ENCODE measurements around the gene AMH. TPM values are rescaled to one million over a fixed set of nuclear protein-coding genes. Genes with fewer than 3 reads are reported as not detected.

AMH gene
- total RNA-seq, 1 donor from 2014 or later, result 16.4 TPM

GRCh38 chr19:2287585-2288337 is 38.6 kb downstream of the AMH start:
- Mint-ChIP-seq H3K27ac (ENCODE audit: unreplicated experiment) (no peak overlapping the region), H3K4me1 (ENCODE audit: unreplicated experiment) (peaks cover 7% of the 10 kb centered on the region), H3K4me3 (ENCODE audit: unreplicated experiment) (no peak overlapping the region), H3K27me3 (ENCODE audit: unreplicated experiment) (no peaks in the 10 kb centered on the region), H3K36me3 (ENCODE audit: unreplicated experiment) (no peaks in the 10 kb centered on the region), H3K9me3 (ENCODE audit: unreplicated experiment) (no peaks in the 10 kb centered on the region)
- no peak for TF ChIP-seq CTCF (IDR thresholded peaks at IDR 0.05)
- DNase-seq (ENCODE audit: extremely low spot score, unreplicated experiment), result no peak

- peaks cover 3% of the 10 kb centered on the region for H3K4me1 Mint-ChIP-seq (ENCODE audit: unreplicated experiment)
- H3K9me3 Mint-ChIP-seq (ENCODE audit: unreplicated experiment), result no peaks in the 10 kb centered on the region
- no peak for DNase-seq (ENCODE audit: extremely low spot score, unreplicated experiment)
- no peak for TF ChIP-seq CTCF (IDR thresholded peaks at IDR 0.05)
- H3K27ac Mint-ChIP-seq (ENCODE audit: unreplicated experiment), result no peak overlapping the region
- H3K36me3 Mint-ChIP-seq (ENCODE audit: unreplicated experiment), result no peaks in the 10 kb centered on the region
- H3K27me3 Mint-ChIP-seq (ENCODE audit: unreplicated experiment), result no peaks in the 10 kb centered on the region
- H3K4me3 Mint-ChIP-seq (ENCODE audit: unreplicated experiment), result no peak overlapping the region
Observed at GRCh38 chr19:2288338-2288817, 39.3 kb downstream of the AMH start.

GRCh38 chr19:2288818-2289713 is 39.9 kb downstream of the AMH start:
- Mint-ChIP-seq H3K4me1 (ENCODE audit: unreplicated experiment) (peaks cover 6% of the 10 kb centered on the region), H3K9me3 (ENCODE audit: unreplicated experiment) (no peaks in the 10 kb centered on the region), H3K27me3 (ENCODE audit: unreplicated experiment) (no peaks in the 10 kb centered on the region), H3K4me3 (ENCODE audit: unreplicated experiment) (no peak overlapping the region), H3K27ac (ENCODE audit: unreplicated experiment) (no peak overlapping the region), H3K36me3 (ENCODE audit: unreplicated experiment) (no peaks in the 10 kb centered on the region)
- no peak for DNase-seq (ENCODE audit: extremely low spot score, unreplicated experiment)
- no peak for TF ChIP-seq CTCF (IDR thresholded peaks at IDR 0.05)

- no peak overlapping the region for H3K4me3 Mint-ChIP-seq (ENCODE audit: unreplicated experiment)
- no peaks in the 10 kb centered on the region for H3K27me3 Mint-ChIP-seq (ENCODE audit: unreplicated experiment)
- DNase-seq (ENCODE audit: extremely low spot score, unreplicated experiment), result no peak
Observed at GRCh38 chr19:2289714-2290435, 40.8 kb downstream of the AMH start.

More at GRCh38 chr19:2289714-2290435, 40.8 kb downstream of the AMH start:
- no peak for TF ChIP-seq CTCF (IDR thresholded peaks at IDR 0.05)
- peaks cover 12% of the 10 kb centered on the region for H3K4me1 Mint-ChIP-seq (ENCODE audit: unreplicated experiment)
- H3K9me3 Mint-ChIP-seq (ENCODE audit: unreplicated experiment), result no peaks in the 10 kb centered on the region
- no peak overlapping the region for H3K27ac Mint-ChIP-seq (ENCODE audit: unreplicated experiment)
- no peaks in the 10 kb centered on the region for H3K36me3 Mint-ChIP-seq (ENCODE audit: unreplicated experiment)

Measured in osteocyte (in vitro differentiated cells).